DND-41 (cell line): ENCODE measurements around the gene HIBCH.

ENCODE experiments used
- ATAC-seq: fragments of 200-7000 bp; cut with Tn5 transposase; 3 replicates; pipeline ENCODE4 v1.9.1; 2021; ENCODE audit warnings: low read depth; ENCODE audit not compliant: insufficient read depth
- DNase-seq: peaks from one replicate; pipeline ENCODE4 v3.0.0-alpha.2; 2020
- H2AFZ ChIP-seq: 2 replicates; pipeline ENCODE4 v1.6.0; 2012; ENCODE audit warnings: low read depth, low read length
- H3K27ac ChIP-seq: 2 replicates; pipeline ENCODE4 v1.5.1; 2012; ENCODE audit warnings: low read length, inconsistent platforms
- H3K27me3 ChIP-seq: fragments of 200-600 bp; sonication (generic); 2 replicates; pipeline ENCODE4 v1.6.0; 2012; ENCODE audit warnings: low read length, mild to moderate bottlenecking, inconsistent platforms; ENCODE audit not compliant: insufficient read depth, poor library complexity
- H3K36me3 ChIP-seq: 2 replicates; pipeline ENCODE4 v1.5.1; 2012; ENCODE audit warnings: low read length, inconsistent platforms; ENCODE audit not compliant: insufficient read depth
- H3K4me1 ChIP-seq: 2 replicates; pipeline ENCODE4 v1.5.1; 2012; ENCODE audit warnings: mild to moderate bottlenecking, low read length; ENCODE audit not compliant: insufficient read depth
- H3K4me2 ChIP-seq: 2 replicates; pipeline ENCODE4 v1.6.0; 2012; ENCODE audit warnings: mild to moderate bottlenecking, moderate library complexity, low read length, inconsistent platforms; ENCODE audit not compliant: insufficient read depth
- H3K4me3 ChIP-seq, 2 experiments: fragments of 200-600 bp in 1 of 2; shearing (Covaris generic) in 1 of 2; 2 replicates each; pipeline ENCODE4 v1.5.1; 2012 to 2016; ENCODE audit warnings: inconsistent platforms in 2 of 2, low read length in 2 of 2, mild to moderate bottlenecking in 2 of 2, low read depth in 1 of 2, moderate library complexity in 1 of 2
- H3K79me2 ChIP-seq: 2 replicates; pipeline ENCODE4 v1.6.0; 2012; ENCODE audit warnings: low read length, inconsistent platforms; ENCODE audit not compliant: insufficient read depth
- H3K9ac ChIP-seq: 2 replicates; pipeline ENCODE4 v1.6.0; 2012; ENCODE audit warnings: low read depth, mild to moderate bottlenecking, inconsistent platforms, low read length, moderate library complexity
- H3K9me3 ChIP-seq: 2 replicates; pipeline ENCODE4 v1.5.1; 2012; ENCODE audit warnings: low read length, moderate library complexity, mild to moderate bottlenecking, inconsistent platforms; ENCODE audit not compliant: insufficient read depth, severe bottlenecking
- H4K20me1 ChIP-seq: 2 replicates; pipeline ENCODE4 v1.6.0; 2012; ENCODE audit warnings: low read length; ENCODE audit not compliant: insufficient read depth
- EZH2 ChIP-seq: IDR thresholded peaks from 3 replicates; pipeline ENCODE4 v1.6.1; 2012; ENCODE audit warnings: borderline replicate concordance, low read depth, mild to moderate bottlenecking, moderate library complexity, low read length, inconsistent platforms; ENCODE audit not compliant: severe bottlenecking
- TF ChIP-seq, protein P1 (sequence below): IDR thresholded peaks from 2 replicates; pipeline ENCODE4 v1.5.1; 2012; ENCODE audit warnings: borderline replicate concordance, low read length, moderate library complexity, mild to moderate bottlenecking; ENCODE audit not compliant: poor library complexity, severe bottlenecking; ENCODE audit errors: extremely low read depth

HIBCH gene

DNA sequence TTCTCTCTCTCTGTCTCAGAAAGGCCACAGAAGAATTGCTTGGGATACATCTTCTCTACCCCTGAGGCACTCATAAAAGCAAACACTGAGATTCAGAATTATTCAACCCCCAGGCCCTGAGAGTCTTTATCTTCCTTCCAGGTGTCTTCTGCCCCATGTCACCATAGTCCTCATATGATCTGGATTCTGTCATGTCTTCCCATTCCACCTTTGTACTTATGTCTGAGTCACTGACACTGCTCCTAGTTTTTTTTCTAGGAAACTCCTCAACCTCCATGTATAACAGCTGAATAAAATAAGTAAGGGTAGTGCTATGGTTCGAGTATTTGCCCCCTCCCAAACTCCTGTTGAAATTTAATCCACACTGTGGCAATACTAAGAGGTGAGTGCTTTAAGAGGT is 11.6 kb downstream of the HIBCH start:
- DNase-seq (no peak), ATAC-seq (no peak)
- no peaks in the 10 kb centered on the region for H3K9me3 ChIP-seq
- H4K20me1 ChIP-seq: no peaks in the 10 kb centered on the region
- TF ChIP-seq, protein P1, sequence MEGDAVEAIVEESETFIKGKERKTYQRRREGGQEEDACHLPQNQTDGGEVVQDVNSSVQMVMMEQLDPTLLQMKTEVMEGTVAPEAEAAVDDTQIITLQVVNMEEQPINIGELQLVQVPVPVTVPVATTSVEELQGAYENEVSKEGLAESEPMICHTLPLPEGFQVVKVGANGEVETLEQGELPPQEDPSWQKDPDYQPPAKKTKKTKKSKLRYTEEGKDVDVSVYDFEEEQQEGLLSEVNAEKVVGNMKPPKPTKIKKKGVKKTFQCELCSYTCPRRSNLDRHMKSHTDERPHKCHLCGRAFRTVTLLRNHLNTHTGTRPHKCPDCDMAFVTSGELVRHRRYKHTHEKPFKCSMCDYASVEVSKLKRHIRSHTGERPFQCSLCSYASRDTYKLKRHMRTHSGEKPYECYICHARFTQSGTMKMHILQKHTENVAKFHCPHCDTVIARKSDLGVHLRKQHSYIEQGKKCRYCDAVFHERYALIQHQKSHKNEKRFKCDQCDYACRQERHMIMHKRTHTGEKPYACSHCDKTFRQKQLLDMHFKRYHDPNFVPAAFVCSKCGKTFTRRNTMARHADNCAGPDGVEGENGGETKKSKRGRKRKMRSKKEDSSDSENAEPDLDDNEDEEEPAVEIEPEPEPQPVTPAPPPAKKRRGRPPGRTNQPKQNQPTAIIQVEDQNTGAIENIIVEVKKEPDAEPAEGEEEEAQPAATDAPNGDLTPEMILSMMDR: no peak
- TF ChIP-seq EZH2: no peak
- no peak overlapping the region for H2AFZ ChIP-seq
- H3K36me3 ChIP-seq: peaks cover 24% of the 10 kb centered on the region; the same call in 1 of the 2 replicates
- H3K4me2 ChIP-seq: no peak overlapping the region
- peaks cover 15% of the 10 kb centered on the region; the same call in 1 of the 2 replicates for H3K79me2 ChIP-seq
- no peak overlapping the region for H3K9ac ChIP-seq
- no peaks in the 10 kb centered on the region for H3K27me3 ChIP-seq
- no peak overlapping the region for H3K27ac ChIP-seq
- no peak overlapping the region for H3K4me3 ChIP-seq
- H3K4me1 ChIP-seq: no peaks in the 10 kb centered on the region

DNA sequence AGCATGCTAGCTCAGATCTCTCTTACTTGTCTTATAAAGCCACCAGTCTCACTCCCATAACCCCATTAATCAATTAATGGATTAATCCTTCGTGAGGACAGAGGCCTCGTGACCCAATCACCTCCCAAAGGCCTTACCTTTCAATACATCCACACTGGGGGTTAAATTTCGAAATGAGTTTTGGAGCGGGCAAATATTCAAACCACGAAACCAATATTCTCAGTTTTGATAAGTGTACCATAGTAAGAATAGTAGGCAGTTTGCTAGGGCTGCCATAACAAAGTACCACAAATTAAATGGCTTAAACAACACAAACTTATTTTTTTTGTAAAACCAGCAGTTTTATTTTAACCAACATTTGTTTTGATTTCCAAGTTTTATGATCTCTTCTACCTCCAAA is 15.2 kb downstream of the HIBCH start:
- ATAC-seq: no peak
- Histone ChIP-seq H3K4me2 (no peak overlapping the region), H3K36me3 (peaks cover 43% of the 10 kb centered on the region; the same call in 1 of the 2 replicates), H3K9me3 (no peaks in the 10 kb centered on the region), H3K4me3 (no peak overlapping the region), H2AFZ (no peak overlapping the region), H3K4me1 (no peaks in the 10 kb centered on the region), H3K9ac (no peak overlapping the region), H4K20me1 (no peaks in the 10 kb centered on the region), H3K79me2 (peaks cover 13% of the 10 kb centered on the region; the same call in 1 of the 2 replicates), H3K27ac (no peak overlapping the region), H3K27me3 (no peaks in the 10 kb centered on the region)
- no peak for TF ChIP-seq EZH2
- TF ChIP-seq, protein P1: no peak
- no peak for DNase-seq

DNA sequence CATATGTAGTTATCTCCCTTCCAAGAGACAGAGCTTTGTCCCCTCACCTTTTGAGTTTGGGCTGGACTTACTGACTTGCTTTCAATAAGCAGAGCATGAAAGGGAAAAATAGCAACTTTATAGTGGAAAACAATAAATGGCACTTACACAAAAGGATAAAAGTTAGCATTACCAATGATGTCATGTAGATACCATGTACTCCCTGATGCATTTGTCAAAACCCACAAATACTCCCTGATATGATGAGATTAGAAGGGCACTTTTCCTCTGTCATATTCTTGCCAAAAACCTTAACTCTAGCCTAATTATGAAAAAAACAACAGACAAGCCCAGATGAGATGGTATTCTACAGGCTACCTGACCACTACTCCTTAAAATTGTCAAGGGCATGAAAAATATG is 16.0 kb downstream of the HIBCH start:
- Histone ChIP-seq H3K4me3 (no peak overlapping the region), H3K4me2 (no peak overlapping the region), H3K4me1 (no peaks in the 10 kb centered on the region), H2AFZ (no peak overlapping the region), H3K36me3 (peaks cover 41% of the 10 kb centered on the region; the same call in 1 of the 2 replicates), H3K79me2 (peaks cover 13% of the 10 kb centered on the region; the same call in 1 of the 2 replicates), H3K9me3 (no peaks in the 10 kb centered on the region), H3K27ac (no peak overlapping the region), H3K9ac (no peak overlapping the region), H4K20me1 (no peaks in the 10 kb centered on the region), H3K27me3 (no peaks in the 10 kb centered on the region)
- TF ChIP-seq, protein P1: no peak
- TF ChIP-seq EZH2: no peak
- DNase-seq (no peak), ATAC-seq (no peak)
